ENCODE results near the gene FXYD6.

GRCh38 chr11:117796872-117797529, 79.5 kb downstream of the FXYD6 start, which contains the start of gene DSCAML1:
- TF ChIP-seq CTCF (IDR thresholded peaks at IDR 0.05) (no peak), EP300 (IDR thresholded peaks at IDR 0.05) (no peak)
